Endothelial cell (in vitro differentiated cells): ENCODE results near the gene PEX7. TPM values are rescaled to one million over a fixed set of nuclear protein-coding genes. Genes with fewer than 3 reads are reported as not detected.
"Not testable (repeated sequence)": the region's sequence is repeated elsewhere in the genome, so short reads cannot be mapped to it uniquely, and the experiment has no call there.

Source experiments
- DNase-seq: peaks from one replicate; pipeline ENCODE4 v3.0.0; 2021; ENCODE audit warnings: low spot score
- H3K27ac Mint-ChIP-seq: one replicate; pipeline ENCODE4 v1.8.0; 2021; ENCODE audit warnings: mixed read lengths, inconsistent platforms; ENCODE audit not compliant: unreplicated experiment
- H3K27me3 Mint-ChIP-seq: one replicate; pipeline ENCODE4 v1.8.0; 2021; ENCODE audit warnings: mild to moderate bottlenecking, moderate library complexity, mixed read lengths, inconsistent platforms; ENCODE audit not compliant: unreplicated experiment
- H3K36me3 Mint-ChIP-seq: one replicate; pipeline ENCODE4 v1.8.0; 2021; ENCODE audit warnings: mild to moderate bottlenecking, low read depth, mixed read lengths, inconsistent platforms; ENCODE audit not compliant: unreplicated experiment
- H3K4me1 Mint-ChIP-seq: one replicate; pipeline ENCODE4 v1.8.0; 2021; ENCODE audit warnings: mild to moderate bottlenecking, mixed read lengths, inconsistent platforms; ENCODE audit not compliant: unreplicated experiment
- H3K4me3 Mint-ChIP-seq: one replicate; pipeline ENCODE4 v1.8.0; 2021; ENCODE audit warnings: mild to moderate bottlenecking, mixed read lengths, inconsistent platforms; ENCODE audit not compliant: unreplicated experiment
- H3K9me3 Mint-ChIP-seq: one replicate; pipeline ENCODE4 v1.8.0; 2021; ENCODE audit warnings: mixed read lengths, inconsistent platforms; ENCODE audit not compliant: unreplicated experiment
- total RNA-seq: library from RNA; stranded (reverse); fragmentation: NEBNext Ultra II Directional; extraction: Animal tissue kit (Norgen Biotek cat#: 25700); gene quantifications from one replicate; pipeline ENCODE4 v1.2.1, GENCODE V29; 2021; ENCODE audit not compliant: unreplicated experiment
- TF ChIP-seq, protein P1 (sequence below): fragments of 200-600 bp; sonication (generic); IDR thresholded peaks from one replicate; pipeline ENCODE4 v1.5.0; 2021; ENCODE audit warnings: antibody characterized with exemption; ENCODE audit not compliant: unreplicated experiment

The PEX7 gene
- total RNA-seq, 1 donor from 2014 or later, result 3.7 TPM

DNA sequence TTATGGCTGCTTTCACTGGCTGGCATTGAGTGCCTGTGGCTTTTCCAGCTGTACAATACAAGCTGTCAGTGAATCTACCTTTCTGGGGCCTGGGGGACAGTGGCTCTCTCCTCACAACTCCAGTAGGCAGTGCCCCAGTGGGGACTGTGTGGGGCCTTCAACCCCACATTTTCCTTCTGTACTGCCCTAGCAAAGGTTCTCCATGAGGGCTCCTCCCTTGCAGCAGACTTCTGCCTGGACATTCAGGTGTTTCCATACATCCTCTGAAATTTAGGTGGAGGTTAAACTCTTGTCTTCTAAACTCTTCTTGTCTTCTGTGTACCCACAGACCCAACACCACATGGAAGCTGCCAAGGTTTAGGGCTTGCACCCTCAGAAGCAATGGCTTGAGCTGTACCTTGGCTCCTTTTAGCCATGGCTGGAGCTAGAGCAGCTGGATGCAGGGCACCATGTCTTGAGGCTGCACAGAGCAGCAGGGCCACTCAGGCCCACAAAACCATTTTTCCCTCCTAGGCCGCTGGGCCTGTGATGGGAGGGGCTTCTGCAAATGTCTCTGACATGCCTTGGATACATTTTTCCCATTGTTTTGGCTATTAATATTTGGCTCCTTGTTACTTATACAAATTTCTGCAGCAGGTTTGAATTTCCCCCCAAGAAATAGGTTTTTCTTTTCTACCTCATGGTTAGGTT, 9.6 kb downstream of the PEX7 start:
- TF ChIP-seq, protein P1, sequence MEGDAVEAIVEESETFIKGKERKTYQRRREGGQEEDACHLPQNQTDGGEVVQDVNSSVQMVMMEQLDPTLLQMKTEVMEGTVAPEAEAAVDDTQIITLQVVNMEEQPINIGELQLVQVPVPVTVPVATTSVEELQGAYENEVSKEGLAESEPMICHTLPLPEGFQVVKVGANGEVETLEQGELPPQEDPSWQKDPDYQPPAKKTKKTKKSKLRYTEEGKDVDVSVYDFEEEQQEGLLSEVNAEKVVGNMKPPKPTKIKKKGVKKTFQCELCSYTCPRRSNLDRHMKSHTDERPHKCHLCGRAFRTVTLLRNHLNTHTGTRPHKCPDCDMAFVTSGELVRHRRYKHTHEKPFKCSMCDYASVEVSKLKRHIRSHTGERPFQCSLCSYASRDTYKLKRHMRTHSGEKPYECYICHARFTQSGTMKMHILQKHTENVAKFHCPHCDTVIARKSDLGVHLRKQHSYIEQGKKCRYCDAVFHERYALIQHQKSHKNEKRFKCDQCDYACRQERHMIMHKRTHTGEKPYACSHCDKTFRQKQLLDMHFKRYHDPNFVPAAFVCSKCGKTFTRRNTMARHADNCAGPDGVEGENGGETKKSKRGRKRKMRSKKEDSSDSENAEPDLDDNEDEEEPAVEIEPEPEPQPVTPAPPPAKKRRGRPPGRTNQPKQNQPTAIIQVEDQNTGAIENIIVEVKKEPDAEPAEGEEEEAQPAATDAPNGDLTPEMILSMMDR, result no peak
- no peak for DNase-seq
- H3K4me1 Mint-ChIP-seq, result no peaks in the 10 kb centered on the region
- H3K27me3 Mint-ChIP-seq, result peaks cover 3% of the 10 kb centered on the region
- H3K9me3 Mint-ChIP-seq, result peaks cover 21% of the 10 kb centered on the region
- H3K36me3 Mint-ChIP-seq, result peaks cover 35% of the 10 kb centered on the region
- no peak overlapping the region for H3K27ac Mint-ChIP-seq
- peak overlapping the region; percentile 24 for H3K4me3 Mint-ChIP-seq

DNA sequence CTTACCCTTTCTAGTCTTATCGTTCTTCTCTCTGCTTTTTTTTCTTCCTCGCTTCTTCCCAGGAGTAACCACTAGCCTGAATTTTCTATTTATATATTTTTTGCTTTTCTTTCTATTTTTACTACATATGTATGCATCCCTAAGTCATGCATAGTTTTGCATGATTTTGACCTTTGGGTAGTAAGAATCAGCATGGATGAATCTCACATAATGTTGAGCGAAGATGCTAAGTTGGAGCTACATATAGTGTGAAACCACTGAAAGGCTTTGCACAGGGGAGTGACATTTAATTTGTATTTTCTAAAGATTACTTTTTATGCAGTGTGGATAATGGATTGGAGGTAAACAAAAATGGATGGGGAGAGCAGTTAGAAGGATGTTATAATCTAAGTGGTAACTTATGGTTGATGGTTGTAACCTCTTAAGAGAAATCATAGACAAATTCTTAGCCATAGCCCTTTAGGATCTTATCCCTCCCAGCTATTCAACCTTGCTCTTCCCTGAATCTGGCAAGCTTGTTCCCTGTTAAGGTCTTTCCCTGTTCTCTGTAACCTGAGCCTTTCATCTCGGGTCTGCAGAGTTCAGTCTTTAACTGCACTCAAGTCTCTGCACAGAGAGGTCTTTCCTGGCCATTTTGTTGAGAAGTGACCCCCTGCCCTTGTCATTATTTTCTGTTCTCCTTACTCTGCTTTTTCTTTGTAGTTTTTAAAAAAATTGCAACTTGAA, 18.0 kb downstream of the PEX7 start:
- Mint-ChIP-seq H3K36me3 (no peaks in the 10 kb centered on the region), H3K27ac (no peak overlapping the region), H3K9me3 (no peaks in the 10 kb centered on the region), H3K4me3 (no peak overlapping the region), H3K4me1 (no peaks in the 10 kb centered on the region), H3K27me3 (no peaks in the 10 kb centered on the region)
- no peak for DNase-seq
- TF ChIP-seq, protein P1, result no peak

DNA sequence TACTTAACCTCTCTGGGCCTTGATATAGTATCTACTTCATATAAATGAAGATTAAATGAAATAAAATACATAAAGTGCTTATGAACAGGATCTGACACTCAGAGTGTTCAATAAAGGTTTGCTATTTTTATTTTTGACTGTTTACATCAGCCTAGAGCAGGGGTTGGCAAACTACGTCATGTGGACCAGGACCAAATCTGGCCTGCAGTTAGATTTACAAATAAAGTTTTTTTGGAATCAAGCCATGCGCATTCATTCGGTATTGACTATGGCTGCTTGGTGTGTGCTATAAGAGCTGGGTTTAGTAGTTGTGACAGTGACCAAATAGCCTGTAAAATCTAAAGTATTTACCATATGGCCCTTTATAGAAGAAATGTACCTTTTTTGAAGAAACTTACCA, 20.8 kb downstream of the PEX7 start:
- no peak for DNase-seq
- Mint-ChIP-seq H3K27ac (no peak overlapping the region), H3K36me3 (no peaks in the 10 kb centered on the region), H3K9me3 (no peaks in the 10 kb centered on the region), H3K27me3 (no peaks in the 10 kb centered on the region), H3K4me1 (no peaks in the 10 kb centered on the region), H3K4me3 (no peak overlapping the region)
- TF ChIP-seq, protein P1, result no peak

DNA sequence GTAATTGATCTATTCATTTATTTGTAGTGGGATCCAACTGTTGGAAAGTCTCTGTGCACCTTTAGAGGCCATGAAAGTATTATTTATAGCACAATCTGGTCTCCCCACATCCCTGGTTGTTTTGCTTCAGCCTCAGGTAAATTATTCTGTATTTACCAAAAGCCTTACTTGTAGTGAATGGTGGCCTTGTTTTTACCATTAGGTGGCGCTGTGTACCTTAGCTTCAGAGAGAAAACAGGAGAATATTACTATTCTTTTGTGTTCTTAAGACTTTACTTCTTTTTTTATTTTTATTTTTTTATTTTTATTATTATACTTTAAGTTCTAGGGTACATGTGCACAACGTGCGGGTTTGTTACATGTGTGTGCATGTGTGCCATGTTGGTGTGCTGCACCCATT, 23.7 kb downstream of the PEX7 start:
- TF ChIP-seq, protein P1, result peak; percentile 88
- no peaks in the 10 kb centered on the region for H3K9me3 Mint-ChIP-seq
- H3K27ac Mint-ChIP-seq, result no peak overlapping the region
- DNase-seq, result peak; percentile 35
- H3K27me3 Mint-ChIP-seq, result no peaks in the 10 kb centered on the region
- H3K4me1 Mint-ChIP-seq, result no peaks in the 10 kb centered on the region
- peaks cover 14% of the 10 kb centered on the region for H3K36me3 Mint-ChIP-seq
- no peak overlapping the region for H3K4me3 Mint-ChIP-seq

DNA sequence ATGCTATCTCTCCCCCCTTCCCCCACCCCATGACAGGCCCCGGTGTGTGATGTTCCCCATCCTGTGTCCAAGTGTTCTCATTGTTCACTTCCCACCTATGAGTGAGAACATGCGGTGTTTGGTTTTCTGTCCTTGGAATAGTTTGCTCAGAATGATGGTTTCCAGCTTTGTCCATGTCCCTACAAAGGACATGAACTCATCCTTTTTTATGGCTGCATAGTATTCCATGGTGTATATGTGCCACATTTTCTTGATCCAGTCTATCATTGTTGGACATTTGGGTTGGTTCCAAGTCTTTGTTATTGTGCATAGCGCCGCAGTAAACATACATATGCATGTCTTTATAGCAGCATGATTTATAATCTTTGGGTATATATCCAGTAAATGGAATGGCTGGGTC, 24.1 kb downstream of the PEX7 start:
- not testable (repeated sequence) for H3K4me1 Mint-ChIP-seq, H3K27me3 Mint-ChIP-seq, H3K4me3 Mint-ChIP-seq, DNase-seq, H3K9me3 Mint-ChIP-seq, H3K27ac Mint-ChIP-seq
- peaks cover 14% of the 10 kb centered on the region for H3K36me3 Mint-ChIP-seq

DNA sequence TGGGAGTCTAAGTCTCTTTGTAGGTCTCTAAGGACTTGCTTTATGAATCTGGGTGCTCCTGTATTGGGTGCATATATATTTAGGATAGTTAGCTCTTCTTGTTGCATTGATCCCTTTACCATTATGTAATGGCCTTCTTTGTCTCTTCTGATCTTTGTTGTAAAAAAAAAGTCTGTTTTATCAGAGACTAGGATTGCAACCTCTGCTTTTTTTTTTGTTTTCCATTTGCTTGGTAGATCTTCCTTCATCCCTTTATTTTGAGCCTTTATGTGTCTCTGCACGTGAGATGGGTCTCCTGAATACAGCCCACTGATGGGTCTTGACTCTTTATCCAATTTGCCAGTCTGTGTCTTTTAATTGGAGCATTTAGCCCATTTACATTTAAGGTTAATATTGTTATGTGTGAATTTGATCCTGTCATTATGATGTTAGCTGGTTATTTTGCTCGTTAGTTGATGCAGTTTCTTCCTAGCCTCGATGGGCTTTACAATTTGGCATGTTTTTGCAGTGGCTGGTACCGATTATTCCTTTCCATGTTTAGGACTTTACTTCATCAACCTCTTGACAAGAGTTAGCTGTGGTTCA, 27.7 kb downstream of the PEX7 start:
- not testable (repeated sequence) for H3K27ac Mint-ChIP-seq, H3K4me3 Mint-ChIP-seq, DNase-seq, H3K9me3 Mint-ChIP-seq, H3K4me1 Mint-ChIP-seq, H3K27me3 Mint-ChIP-seq
- H3K36me3 Mint-ChIP-seq, result peaks cover 19% of the 10 kb centered on the region
